H9 (cell line): Measurements from ENCODE around the gene ASIC3. TPM values are rescaled to one million over a fixed set of nuclear protein-coding genes. Genes with fewer than 3 reads are reported as not detected.

Experiments
- DNase-seq: peaks from one replicate; pipeline ENCODE4 v3.0.0-alpha.2; 2017
- H2AFZ ChIP-seq: one replicate; pipeline ENCODE4 v1.6.1; 2013; ENCODE audit warnings: mild to moderate bottlenecking, low read length, control low read depth, moderate library complexity
- H2AK5ac ChIP-seq: 2 replicates; pipeline ENCODE4 v1.6.1; 2013; ENCODE audit warnings: low read length, control low read depth, mixed read lengths; ENCODE audit not compliant: insufficient read length
- H2BK120ac ChIP-seq: one replicate; pipeline ENCODE4 v1.6.1; 2013; ENCODE audit warnings: low read depth, mild to moderate bottlenecking, low read length, control low read depth, inconsistent platforms; ENCODE audit not compliant: poor library complexity, severe bottlenecking
- H2BK12ac ChIP-seq: 2 replicates; pipeline ENCODE4 v1.6.1; 2013; ENCODE audit warnings: low read length, control low read depth, mixed read lengths, low read depth; ENCODE audit not compliant: insufficient read length
- H2BK15ac ChIP-seq: 2 replicates; pipeline ENCODE4 v1.6.1; 2013; ENCODE audit warnings: low read depth, low read length, control low read depth
- H2BK20ac ChIP-seq: one replicate; pipeline ENCODE4 v1.6.1; 2013; ENCODE audit warnings: low read depth, mild to moderate bottlenecking, low read length, control low read depth, inconsistent platforms; ENCODE audit not compliant: poor library complexity, severe bottlenecking
- H2BK5ac ChIP-seq: 2 replicates; pipeline ENCODE4 v1.6.1; 2013; ENCODE audit warnings: low read length, control low read depth, mixed read lengths; ENCODE audit not compliant: insufficient read length
- H3K14ac ChIP-seq: 2 replicates; pipeline ENCODE4 v1.6.1; 2013; ENCODE audit warnings: low read length, control low read depth; ENCODE audit not compliant: insufficient read depth
- H3K18ac ChIP-seq: 2 replicates; pipeline ENCODE4 v1.6.1; 2013; ENCODE audit warnings: low read depth, mild to moderate bottlenecking, mixed read lengths, low read length, control low read depth; ENCODE audit not compliant: insufficient read length
- H3K23ac ChIP-seq: 2 replicates; pipeline ENCODE4 v1.6.1; 2013; ENCODE audit warnings: low read length, control low read depth, mixed read lengths, low read depth; ENCODE audit not compliant: insufficient read length
- H3K23me2 ChIP-seq: 2 replicates; pipeline ENCODE4 v1.6.1; 2013; ENCODE audit warnings: low read depth, mild to moderate bottlenecking, mixed read lengths, low read length, control low read depth; ENCODE audit not compliant: insufficient read length, poor library complexity, severe bottlenecking
- H3K27ac ChIP-seq: 2 replicates; pipeline ENCODE4 v1.5.1; 2013; ENCODE audit warnings: low read length, control low read depth, mixed read lengths, low read depth; ENCODE audit not compliant: insufficient read length
- H3K27me3 ChIP-seq: 2 replicates; pipeline ENCODE4 v1.6.1; 2013; ENCODE audit warnings: low read length, control low read depth, inconsistent platforms; ENCODE audit not compliant: insufficient read depth
- H3K4ac ChIP-seq: 2 replicates; pipeline ENCODE4 v1.6.1; 2013; ENCODE audit warnings: low read depth, mild to moderate bottlenecking, control low read depth, inconsistent platforms, low read length, moderate library complexity
- H3K4me1 ChIP-seq: 2 replicates; pipeline ENCODE4 v1.6.1; 2013; ENCODE audit warnings: low read length, control low read depth, inconsistent platforms; ENCODE audit not compliant: insufficient read depth
- H3K4me2 ChIP-seq: 2 replicates; pipeline ENCODE4 v1.6.1; 2013; ENCODE audit warnings: low read length, control low read depth, mixed read lengths; ENCODE audit not compliant: insufficient read length, insufficient read depth
- H3K56ac ChIP-seq: 2 replicates; pipeline ENCODE4 v1.6.1; 2013; ENCODE audit warnings: low read depth, mild to moderate bottlenecking, mixed read lengths, low read length, control low read depth; ENCODE audit not compliant: insufficient read length
- H3K79me1 ChIP-seq: 2 replicates; pipeline ENCODE4 v1.6.1; 2013; ENCODE audit warnings: low read depth, mild to moderate bottlenecking, moderate library complexity, low read length, control low read depth, inconsistent platforms; ENCODE audit not compliant: insufficient read depth, poor library complexity, severe bottlenecking
- H3K79me2 ChIP-seq: 2 replicates; pipeline ENCODE4 v1.6.1; 2013; ENCODE audit warnings: low read length, control low read depth, inconsistent platforms; ENCODE audit not compliant: insufficient read depth
- H3K9ac ChIP-seq: 2 replicates; pipeline ENCODE4 v1.6.1; 2013; ENCODE audit warnings: low read length, control low read depth, mixed read lengths; ENCODE audit not compliant: insufficient read length; ENCODE audit errors: extremely low read depth
- H3K9me3 ChIP-seq: one replicate; pipeline ENCODE4 v1.6.1; 2013; ENCODE audit warnings: low read depth, low read length, inconsistent platforms; ENCODE audit not compliant: control insufficient read depth
- H3T11ph ChIP-seq: one replicate; pipeline ENCODE4 v1.6.1; 2013; ENCODE audit warnings: mild to moderate bottlenecking, low read length, control low read depth, inconsistent platforms
- H4K20me1 ChIP-seq: one replicate; pipeline ENCODE4 v1.6.1; 2013; ENCODE audit not compliant: control insufficient read depth, insufficient read length, insufficient read depth
- H4K5ac ChIP-seq: 2 replicates; pipeline ENCODE4 v1.6.1; 2013; ENCODE audit warnings: low read depth, mild to moderate bottlenecking, mixed read lengths, low read length, control low read depth; ENCODE audit not compliant: insufficient read length
- H4K8ac ChIP-seq: replicated peaks from 2 replicates; pipeline ENCODE4 v1.6.1; 2013; ENCODE audit warnings: low read length, control low read depth, mixed read lengths, low read depth; ENCODE audit not compliant: insufficient read length
- H4K91ac ChIP-seq: 2 replicates; pipeline ENCODE4 v1.6.1; 2013; ENCODE audit warnings: low read depth, mild to moderate bottlenecking, moderate library complexity, mixed read lengths, low read length, control low read depth; ENCODE audit not compliant: insufficient read length
- H3K27ac Mint-ChIP-seq, 3 experiments: 2 replicates in 2 of 3; 3 replicates in 1 of 3; pipeline ENCODE4 v1.8.0; 2020 to 2021; ENCODE audit warnings: mixed read lengths in 3 of 3, mild to moderate bottlenecking in 1 of 3, moderate library complexity in 1 of 3
- H3K27me3 Mint-ChIP-seq: 2 replicates; pipeline ENCODE4 v1.8.0; 2021; ENCODE audit warnings: low read depth, mild to moderate bottlenecking, moderate library complexity, mixed read lengths
- H3K36me3 Mint-ChIP-seq, 3 experiments: 2 replicates in 2 of 3; 3 replicates in 1 of 3; pipeline ENCODE4 v1.8.0; 2020 to 2021; ENCODE audit warnings: low read depth in 3 of 3, mixed read lengths in 3 of 3; ENCODE audit not compliant: insufficient read depth in 1 of 3
- H3K4me1 Mint-ChIP-seq, 2 experiments: 2 replicates each; pipeline ENCODE4 v1.8.0; 2020; ENCODE audit warnings: mixed read lengths in 2 of 2
- H3K4me3 Mint-ChIP-seq, 2 experiments: 2 replicates in 1 of 2; 3 replicates in 1 of 2; pipeline ENCODE4 v1.8.0; 2020 to 2021; ENCODE audit warnings: mild to moderate bottlenecking in 2 of 2, mixed read lengths in 2 of 2, moderate library complexity in 1 of 2
- H3K9me3 Mint-ChIP-seq, 2 experiments: 2 replicates in 1 of 2; 3 replicates in 1 of 2; pipeline ENCODE4 v1.8.0; 2020; ENCODE audit warnings: mild to moderate bottlenecking in 2 of 2, mixed read lengths in 2 of 2, moderate library complexity in 1 of 2
- CTCF ChIP-seq: fragments of 200-600 bp; sonication (generic); conservative IDR thresholded peaks from 3 replicates; pipeline ENCODE4 v1.8.0; 2021; ENCODE audit warnings: antibody characterized with exemption, mild to moderate bottlenecking
- WGBS: extraction: QIAGEN DNeasy Blood & Tissue Kit; methylation state at CpG from one replicate; pipeline ENCODE4 v1.1.7; 2013; ENCODE audit warnings: missing lambda C conversion rate, low lambda C conversion rate, mixed read lengths; ENCODE audit not compliant: insufficient read length; ENCODE audit errors: extremely low coverage; 5-methylcytosine and 5-hydroxymethylcytosine counted together
- total RNA-seq: library from RNA; stranded (reverse); gene quantifications from 2 replicates; pipeline ENCODE4 v1.2.1, GENCODE V29; 2021

Gene ASIC3
- total RNA-seq, 1 experiment from 2014 or later: 1.7 TPM

GRCh38 chr7:151001546-151001945 lies 46.8 kb upstream of the ASIC3 start:
- TF ChIP-seq CTCF: no peak
- no peak overlapping the region for H3K9ac ChIP-seq
- H3K27me3 Mint-ChIP-seq: peaks cover 1% of the 10 kb centered on the region

More at GRCh38 chr7:151001546-151001945, 46.8 kb upstream of the ASIC3 start:
- no peak for DNase-seq
- H3K23ac ChIP-seq: no peak overlapping the region
- no peak overlapping the region; a peak in 1 of 7 replicates for H3K27ac Mint-ChIP-seq
- no peak overlapping the region for H3K4ac ChIP-seq
- H2BK120ac ChIP-seq: no peak overlapping the region
- no peaks in the 10 kb centered on the region for H3K79me2 ChIP-seq
- no peaks in the 10 kb centered on the region for H3K9me3 ChIP-seq
- no peak overlapping the region for H3K4me2 ChIP-seq
- no peak overlapping the region for H4K91ac ChIP-seq
- peaks cover 0 to 2% (median 0%) of the 10 kb centered on the region in 3 experiments; a peak in 1 of 7 replicates for H3K36me3 Mint-ChIP-seq
- H3K14ac ChIP-seq: no peak overlapping the region
- H3K4me3 Mint-ChIP-seq: no peak overlapping the region
- H2BK12ac ChIP-seq: no peak overlapping the region
- no peak overlapping the region for H3T11ph ChIP-seq
- H4K8ac ChIP-seq: no peak overlapping the region
- H3K18ac ChIP-seq: no peak overlapping the region
- no peak overlapping the region for H2BK5ac ChIP-seq
- no peaks in the 10 kb centered on the region for H3K79me1 ChIP-seq
- no peak overlapping the region for H2AK5ac ChIP-seq
- no peaks in the 10 kb centered on the region for H4K20me1 ChIP-seq
- H3K27me3 ChIP-seq: no peaks in the 10 kb centered on the region
- H3K9me3 Mint-ChIP-seq: no peaks in the 10 kb centered on the region
- H3K4me1 Mint-ChIP-seq: peaks cover 0 to 7% of the 10 kb centered on the region in 2 experiments; a peak in 1 of 4 replicates
- H2BK15ac ChIP-seq: no peak overlapping the region
- no peaks in the 10 kb centered on the region; the same call in 1 of the 2 replicates for H3K4me1 ChIP-seq
- WGBS: no CpG with 5 or more reads among the region's 16 CpGs
- no peak overlapping the region for H3K56ac ChIP-seq
- peaks cover 4% of the 10 kb centered on the region for H3K23me2 ChIP-seq
- no peak overlapping the region for H3K27ac ChIP-seq
- no peak overlapping the region for H4K5ac ChIP-seq
- H2AFZ ChIP-seq: no peak overlapping the region
- H2BK20ac ChIP-seq: no peak overlapping the region
